AG04450 (cell line): Measurements from ENCODE around the gene PSD2. TPM values are rescaled to one million over a fixed set of nuclear protein-coding genes. Genes with fewer than 3 reads are reported as not detected.

Experiments used
- CTCF ChIA-PET: fragments of 300-600, 350-600 bp; formaldehyde crosslinking; extraction: SDS; loops from one replicate; lab custom pipeline; 2022; ENCODE audit warnings: antibody characterized with exemption, inconsistent platforms; lab: Charles Lee
- POLR2A ChIA-PET: fragments of 350-600 bp; formaldehyde crosslinking; extraction: SDS; loops from one replicate; lab custom pipeline; 2021; ENCODE audit warnings: antibody characterized with exemption, inconsistent platforms; lab: Yijun Ruan, JAX
- DNase-seq: peaks from one replicate; pipeline ENCODE4 v3.0.0-alpha.2; 2011; ENCODE audit warnings: low read depth, low spot score
- H3K27ac ChIP-seq: one replicate; pipeline ENCODE4 v1.5.1; 2012; ENCODE audit warnings: low read depth, low read length, control low read depth
- H3K27me3 ChIP-seq: one replicate; pipeline ENCODE4 v1.6.0; 2012; ENCODE audit warnings: low read length; ENCODE audit not compliant: control insufficient read depth, insufficient read depth
- H3K4me3 ChIP-seq: 2 replicates; pipeline ENCODE4 v1.5.1; 2011; ENCODE audit warnings: mild to moderate bottlenecking, low read depth, low read length, control low read depth
- H3K9me3 ChIP-seq: 2 replicates; pipeline ENCODE4 v1.5.1; 2012; ENCODE audit warnings: low read length; ENCODE audit not compliant: control insufficient read depth, insufficient read depth
- CTCF ChIP-seq: IDR thresholded peaks from 2 replicates; pipeline ENCODE4 v1.5.1; 2011; ENCODE audit warnings: low read depth, low read length, control low read depth, inconsistent platforms
- polyA plus RNA-seq: library from polyadenylated mRNA; depleted of rRNA; stranded (reverse); fragments of >200 nt; gene quantifications from 2 replicates; pipeline ENCODE4 v1.2.3, GENCODE V29; 2011

The PSD2 gene
- polyA plus RNA-seq, 1 experiment, result not detected

- Histone ChIP-seq H3K27me3 (peaks cover 59% of the 10 kb centered on the region), H3K27ac (no peak overlapping the region), H3K9me3 (no peaks in the 10 kb centered on the region; the same call in 1 of the 2 replicates), H3K4me3 (no peak overlapping the region)
- DNase-seq, result no peak
- ChIA-PET POLR2A (no interaction called here), CTCF (interaction anchor here (0.5 to 1.2 kb wide), 6 partner anchors 14 to 119 kb away, joined by 3 to 5 read pairs (median 4); no protein-coding TSS in a partner anchor)
- no peak for TF ChIP-seq CTCF
Measured at GRCh38 chr5:139849501-139849900, 53.9 kb downstream of the PSD2 start.

GRCh38 chr5:139849942-139850341 is 54.3 kb downstream of the PSD2 start:
- H3K27ac ChIP-seq, result no peak overlapping the region
- no peak for TF ChIP-seq CTCF
- no peaks in the 10 kb centered on the region; the same call in 1 of the 2 replicates for H3K9me3 ChIP-seq
- peaks cover 57% of the 10 kb centered on the region for H3K27me3 ChIP-seq
- no peak overlapping the region for H3K4me3 ChIP-seq
- DNase-seq, result no peak
- ChIA-PET CTCF (interaction anchor here (0.5 to 1.2 kb wide), 6 partner anchors 13 to 118 kb away, joined by 3 to 5 read pairs (median 4); no protein-coding TSS in a partner anchor), POLR2A (no interaction called here)

GRCh38 chr5:139850423-139851016 is 54.9 kb downstream of the PSD2 start:
- POLR2A ChIA-PET, result no interaction called here
- peaks cover 57% of the 10 kb centered on the region for H3K27me3 ChIP-seq
- TF ChIP-seq CTCF, result no peak
- CTCF ChIA-PET, result interaction anchor here (0.6 to 1.2 kb wide), 3 partner anchors 13 to 63 kb away, joined by 3 to 5 read pairs (median 5); no protein-coding TSS in a partner anchor
- no peak overlapping the region for H3K27ac ChIP-seq
- H3K4me3 ChIP-seq, result no peak overlapping the region
- DNase-seq, result no peak
- no peaks in the 10 kb centered on the region; the same call in 1 of the 2 replicates for H3K9me3 ChIP-seq

DNA sequence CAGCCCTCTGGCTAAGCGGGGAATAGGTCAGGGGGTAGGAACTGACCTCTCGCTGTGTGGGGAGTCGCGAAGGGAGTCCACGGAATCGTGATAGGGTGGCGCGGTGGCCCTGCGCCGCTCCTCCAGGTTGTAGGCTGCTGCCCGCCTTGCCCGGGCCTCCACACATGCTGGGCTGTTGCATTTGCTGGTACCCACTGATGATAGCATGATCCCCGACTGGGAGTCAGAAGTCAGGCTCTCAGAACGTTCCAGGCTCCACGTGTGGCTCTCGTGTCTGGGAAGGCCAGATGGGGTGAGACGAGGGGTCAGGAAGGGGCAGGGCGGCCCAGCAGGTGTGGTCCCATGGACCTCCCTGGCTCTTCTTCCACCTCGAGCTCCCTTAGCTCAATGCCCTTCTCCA is 56.0 kb downstream of the PSD2 start:
- Histone ChIP-seq H3K27ac (no peak overlapping the region), H3K9me3 (no peaks in the 10 kb centered on the region; the same call in 1 of the 2 replicates), H3K27me3 (peaks cover 50% of the 10 kb centered on the region), H3K4me3 (no peak overlapping the region)
- ChIA-PET CTCF (no interaction called here), POLR2A (no interaction called here)
- no peak for DNase-seq
- no peak for TF ChIP-seq CTCF

DNA sequence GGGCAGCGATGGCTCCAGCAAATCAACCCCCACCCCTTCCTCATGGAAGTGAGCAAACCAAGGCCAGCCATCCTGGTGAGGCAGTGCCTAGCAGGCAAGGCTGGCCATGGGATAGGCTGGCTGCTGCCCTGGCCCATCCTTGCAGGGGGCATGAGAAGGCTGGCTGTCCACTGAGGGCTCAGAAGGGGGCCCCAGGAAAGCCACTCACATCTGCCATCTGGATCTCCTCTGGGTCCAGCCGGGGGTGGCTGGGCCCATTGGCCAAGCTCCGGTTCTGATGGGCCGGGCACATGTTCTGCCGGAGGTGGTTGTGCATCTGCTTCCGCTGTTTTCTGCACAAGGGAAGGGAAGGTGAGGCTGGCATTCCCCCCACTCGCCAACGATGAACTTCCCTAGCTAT is 57.1 kb downstream of the PSD2 start:
- peaks cover 58% of the 10 kb centered on the region for H3K27me3 ChIP-seq
- no peak overlapping the region for H3K27ac ChIP-seq
- DNase-seq, result no peak
- CTCF ChIA-PET, result no interaction called here
- no peaks in the 10 kb centered on the region; the same call in 1 of the 2 replicates for H3K9me3 ChIP-seq
- no peak overlapping the region for H3K4me3 ChIP-seq
- POLR2A ChIA-PET, result no interaction called here
- TF ChIP-seq CTCF, result no peak
